Body of pancreas (tissue), 4 donors: ENCODE measurements around the gene CYFIP1. TPM values are rescaled to one million over a fixed set of nuclear protein-coding genes. Genes with fewer than 3 reads are reported as not detected.

Experiments used
- ATAC-seq: fragments of 150-250 bp; one replicate; pipeline ENCODE4 v1.9.1; 2016
- DNase-seq, 4 donors: peaks; one replicate each; pipeline ENCODE4 v3.0.0-alpha.2; 2019
- H3K27ac ChIP-seq, 4 donors: fragments of 200-600 bp; sonication (generic); 1 replicate in 3 of 4; 2 replicates in 1 of 4; pipeline versions ENCODE4 v1.5.1 to v1.6.1; 2016 to 2019; ENCODE audit warnings: mild to moderate bottlenecking in 1 of 4, mixed read lengths in 1 of 4, moderate library complexity in 1 of 4
- H3K27me3 ChIP-seq, 2 donors: fragments of 200-600 bp; sonication (generic); one replicate each; pipeline ENCODE4 v1.6.0; 2016; ENCODE audit warnings: mild to moderate bottlenecking in 1 of 2
- H3K36me3 ChIP-seq, 2 donors: fragments of 200-600 bp; sonication (generic); replicated peaks in 1 of 2; 2 replicates each; pipeline ENCODE4 v1.5.1; 2016; ENCODE audit warnings: low read depth in 2 of 2; ENCODE audit not compliant: insufficient read depth in 1 of 2
- H3K4me1 ChIP-seq: fragments of 200-600 bp; sonication (generic); one replicate; pipeline ENCODE4 v1.6.0; 2016
- H3K4me3 ChIP-seq, 2 donors: fragments of 200-600 bp; sonication (generic); 1 replicate in 1 of 2; 2 replicates in 1 of 2; pipeline ENCODE4 v1.5.1; 2016 to 2019
- H3K9me3 ChIP-seq, 3 donors: fragments of 200-600 bp; sonication (generic); 1 replicate in 2 of 3; 2 replicates in 1 of 3; pipeline ENCODE4 v1.5.1; 2016
- CTCF ChIP-seq, 7 experiments: fragments of 450-650 bp in 4 of 7; fragments of 200-600 bp in 3 of 7; sonication (generic) in 3 of 7; IDR thresholded peaks; one replicate each; pipeline ENCODE4 v1.5.1; 2016 to 2019; ENCODE audit warnings: antibody characterized with exemption in 7 of 7
- POLR2A ChIP-seq, 3 donors: fragments of 450-650 bp; IDR thresholded peaks; one replicate each; pipeline ENCODE4 v1.6.1; 2016; ENCODE audit warnings: antibody characterized with exemption in 3 of 3, mild to moderate bottlenecking in 2 of 3
- WGBS, 2 donors: methylation state at CpG; one replicate each; pipeline ENCODE4 v1.1.5; 2017; 5-methylcytosine and 5-hydroxymethylcytosine counted together
- intact Hi-C: fragments of 100-400 bp; cut with DNase I; formaldehyde crosslinking; loops from one replicate; pipeline ENCODE4 v1.15.1; 2023
- total RNA-seq, 2 donors: library from RNA; depleted of rRNA; stranded (reverse); fragments of >200 nt; gene quantifications; one replicate each; pipeline ENCODE4 v1.1.0, GENCODE V29; 2016

CYFIP1 gene
- total RNA-seq, 2 donors from 2014 or later: 68.5 to 68.6 TPM

- Histone ChIP-seq H3K36me3 (peaks cover 0 to 11% of the 10 kb centered on the region in 2 donors), H3K4me1 (peaks cover 58% of the 10 kb centered on the region), H3K9me3 (no peaks in the 10 kb centered on the region), H3K27me3 (no peaks in the 10 kb centered on the region), H3K4me3 (no peak overlapping the region), H3K27ac (peak overlapping the region; percentile 54 to 68 (median 64))
- 46% methylated on average over 11 to 13 of the region's 13 CpGs for WGBS, 2 donors
- intact Hi-C loops: no loop called here
- peak; percentile 83 for ATAC-seq
- peak; percentile 80 to 86 (median 85) for DNase-seq
- no peak for TF ChIP-seq CTCF (IDR thresholded peaks at IDR 0.05)
- TF ChIP-seq POLR2A (IDR thresholded peaks at IDR 0.05): peak in 2 of 3 donors; percentile 17 to 28
Observed at GRCh38 chr15:22939051-22939450, 41.1 kb downstream of the CYFIP1 start.

- Histone ChIP-seq H3K4me3 (no peak overlapping the region), H3K36me3 (peaks cover 0 to 19% of the 10 kb centered on the region in 2 donors), H3K27me3 (no peaks in the 10 kb centered on the region), H3K27ac (no peak overlapping the region), H3K4me1 (peaks cover 39% of the 10 kb centered on the region), H3K9me3 (no peaks in the 10 kb centered on the region)
- TF ChIP-seq POLR2A (IDR thresholded peaks at IDR 0.05) (no peak), CTCF (IDR thresholded peaks at IDR 0.05) (no peak)
- 87 to 91% methylated on average over 23 of the region's 23 CpGs for WGBS, 2 donors
- DNase-seq (no peak), ATAC-seq (no peak)
- intact Hi-C loops: no loop called here
Observed at GRCh38 chr15:22936577-22937472, 43.3 kb downstream of the CYFIP1 start.

- Histone ChIP-seq H3K9me3 (no peaks in the 10 kb centered on the region), H3K4me3 (no peak overlapping the region), H3K27ac (no peak overlapping the region), H3K27me3 (no peaks in the 10 kb centered on the region), H3K4me1 (peaks cover 19% of the 10 kb centered on the region), H3K36me3 (peaks cover 0 to 21% of the 10 kb centered on the region in 2 donors)
- ATAC-seq: no peak
- DNase-seq: no peak
- TF ChIP-seq POLR2A (IDR thresholded peaks at IDR 0.05) (no peak), CTCF (IDR thresholded peaks at IDR 0.05) (no peak)
- 52 to 79% methylated on average over 9 of the region's 9 CpGs for WGBS, 2 donors
- intact Hi-C loops: no loop called here
Observed at GRCh38 chr15:22933641-22934061, 46.5 kb downstream of the CYFIP1 start.

- 90 to 92% methylated on average over 28 of the region's 28 CpGs for WGBS, 2 donors
- ATAC-seq (no peak), DNase-seq (no peak)
- Histone ChIP-seq H3K9me3 (no peaks in the 10 kb centered on the region), H3K27ac (peak overlapping the region in 1 of 4 donors; percentile 71), H3K4me3 (no peak overlapping the region), H3K4me1 (peaks cover 9% of the 10 kb centered on the region), H3K36me3 (peaks cover 0 to 24% of the 10 kb centered on the region in 2 donors), H3K27me3 (no peaks in the 10 kb centered on the region)
- intact Hi-C loops: no loop called here
- no peak for TF ChIP-seq CTCF (IDR thresholded peaks at IDR 0.05)
- no peak for TF ChIP-seq POLR2A (IDR thresholded peaks at IDR 0.05)
Observed at GRCh38 chr15:22931784-22932536, 48.2 kb downstream of the CYFIP1 start.
